GM12878 (cell line): Measurements from ENCODE around the gene DSG2. TPM values are rescaled to one million over a fixed set of nuclear protein-coding genes. Genes with fewer than 3 reads are reported as not detected.

ENCODE experiments used
- ATAC-seq: fragments of 200-7000 bp; cut with Tn5 transposase; 3 replicates; pipeline ENCODE4 v1.9.1; 2020; ENCODE audit warnings: mild to moderate bottlenecking, moderate library complexity
- BruUV-seq: library from RNA; stranded (reverse); fragments of 400-500 nt; replicated peaks from 2 replicates; lab custom pipeline; 2021; lab: Mats Ljungman, UMichigan
- CTCF ChIA-PET: fragments of 300-600 bp; sonication (Branson Sonifier 250); formaldehyde crosslinking; extraction: SDS; loops from one replicate; lab custom pipeline; 2021; ENCODE audit warnings: inconsistent platforms; lab: Yijun Ruan, JAX
- POLR2A ChIA-PET: fragments of 350-600 bp; formaldehyde crosslinking; extraction: SDS; loops from one replicate; lab custom pipeline; 2021; ENCODE audit warnings: inconsistent platforms; lab: Charles Lee
- RAD21 ChIA-PET: fragments of 300-600 bp; sonication (Branson Sonifier 250); formaldehyde crosslinking; loops from one replicate; lab custom pipeline; 2023; ENCODE audit warnings: antibody characterized with exemption; ENCODE audit not compliant: unreplicated experiment; lab: Charles Lee
- SMC1A ChIA-PET: fragments of 300-600 bp; sonication (Branson Sonifier 250); formaldehyde crosslinking; loops from one replicate; lab custom pipeline; 2023; ENCODE audit not compliant: unreplicated experiment, uncharacterized antibody; lab: Charles Lee
- DNase-seq: peaks from one replicate; pipeline ENCODE4 v3.0.0-alpha.2; 2011; ENCODE audit warnings: low read depth, low spot score
- FAIRE-seq: peaks from 3 replicates; lab custom pipeline; 2011; peaks lifted over from hg19 to GRCh38; lab: Jason Lieb, UNC
- H2AFZ ChIP-seq: 2 replicates; pipeline ENCODE4 v1.6.0; 2011; ENCODE audit warnings: low read depth, low read length, control low read depth; ENCODE audit not compliant: control insufficient read depth
- H3K27ac ChIP-seq: 2 replicates; pipeline ENCODE4 v1.5.1; 2011; ENCODE audit warnings: control low read depth; ENCODE audit not compliant: control insufficient read depth, insufficient read depth
- H3K27me3 ChIP-seq, 2 experiments: replicated peaks in 1 of 2; 2 replicates each; pipeline versions ENCODE4 v1.6.0 to v1.6.1; 2011; ENCODE audit warnings: low read length in 1 of 2; ENCODE audit not compliant: control insufficient read depth in 2 of 2, insufficient read depth in 2 of 2
- H3K36me3 ChIP-seq, 2 experiments: 2 replicates each; pipeline ENCODE4 v1.5.1; 2011; ENCODE audit warnings: low read length in 1 of 2; ENCODE audit not compliant: control insufficient read depth in 2 of 2, insufficient read depth in 2 of 2
- H3K4me1 ChIP-seq: 2 replicates; pipeline ENCODE4 v1.6.1; 2011; ENCODE audit warnings: mild to moderate bottlenecking, low read length, moderate library complexity, mixed read lengths; ENCODE audit not compliant: control insufficient read depth, insufficient read depth
- H3K4me2 ChIP-seq: 2 replicates; pipeline ENCODE4 v1.6.0; 2011; ENCODE audit warnings: control low read depth; ENCODE audit not compliant: control insufficient read depth, insufficient read depth
- H3K4me3 ChIP-seq: fragments of 200-600 bp; sonication (generic); 2 replicates; pipeline ENCODE4 v1.5.1; 2016
- H3K79me2 ChIP-seq: 2 replicates; pipeline ENCODE4 v1.6.0; 2011; ENCODE audit warnings: low read length; ENCODE audit not compliant: control insufficient read depth, insufficient read depth
- H3K9ac ChIP-seq: 2 replicates; pipeline ENCODE4 v1.8.0; 2011; ENCODE audit warnings: low read length, control low read depth, mixed read lengths; ENCODE audit not compliant: control insufficient read depth, insufficient read depth
- H3K9me3 ChIP-seq: replicated peaks from 3 replicates; pipeline ENCODE4 v1.5.1; 2011; ENCODE audit warnings: mild to moderate bottlenecking, low read length; ENCODE audit not compliant: control insufficient read depth, insufficient read depth
- H4K20me1 ChIP-seq: 2 replicates; pipeline ENCODE4 v1.6.0; 2011; ENCODE audit not compliant: control insufficient read depth, insufficient read depth
- CBFB ChIP-seq: IDR thresholded peaks from 2 replicates; pipeline ENCODE4 v1.6.1; 2016; ENCODE audit warnings: antibody characterized with exemption, low read depth
- CEBPZ ChIP-seq: fragments of 150-350 bp; IDR thresholded peaks from 2 replicates; pipeline ENCODE4 v1.6.1; 2016; ENCODE audit warnings: low read depth, low read length
- FOXK2 ChIP-seq: fragments of 450-650 bp; IDR thresholded peaks from 2 replicates; pipeline ENCODE4 v1.6.1; 2017; ENCODE audit warnings: mild to moderate bottlenecking, moderate library complexity
- HDAC6 ChIP-seq: fragments of 200-600 bp; sonication (generic); IDR thresholded peaks from one replicate; pipeline ENCODE4 v1.8.0; 2017; ENCODE audit warnings: antibody characterized with exemption; ENCODE audit not compliant: unreplicated experiment
- IRF5 ChIP-seq: fragments of 450-650 bp; IDR thresholded peaks from 2 replicates; pipeline ENCODE4 v1.6.1; 2017; ENCODE audit warnings: borderline replicate concordance
- MAX ChIP-seq: IDR thresholded peaks from 2 replicates; pipeline ENCODE4 v1.6.1; 2012; ENCODE audit warnings: low read depth, low read length, improper control_type of control experiment
- NFYB ChIP-seq: IDR thresholded peaks from 2 replicates; pipeline ENCODE4 v1.6.1; 2011; ENCODE audit warnings: low read depth, mild to moderate bottlenecking, low read length, improper control_type of control experiment, moderate library complexity; ENCODE audit not compliant: insufficient read depth
- SIX5 ChIP-seq: IDR thresholded peaks from 2 replicates; pipeline ENCODE4 v1.6.1; 2011; ENCODE audit warnings: mild to moderate bottlenecking, low read depth, low read length, moderate library complexity; ENCODE audit not compliant: severe bottlenecking
- SKIL ChIP-seq: fragments of 450-650 bp; IDR thresholded peaks from 2 replicates; pipeline ENCODE4 v1.6.1; 2017; ENCODE audit warnings: mild to moderate bottlenecking, low read depth, inconsistent platforms; ENCODE audit not compliant: poor library complexity, severe bottlenecking
- SMAD5 ChIP-seq: IDR thresholded peaks from 2 replicates; pipeline ENCODE4 v1.6.1; 2016; ENCODE audit warnings: antibody characterized with exemption, low read depth
- SREBF1 ChIP-seq: IDR thresholded peaks from 2 replicates; pipeline ENCODE4 v1.6.1; 2012; ENCODE audit warnings: mild to moderate bottlenecking, low read length
- STAT3 ChIP-seq: IDR thresholded peaks from 2 replicates; pipeline ENCODE4 v1.6.1; 2011; ENCODE audit warnings: low read depth, low read length, improper control_type of control experiment
- TCF7 ChIP-seq: IDR thresholded peaks from 2 replicates; pipeline ENCODE4 v1.6.1; 2014; ENCODE audit warnings: antibody characterized with exemption, borderline replicate concordance
- ZBED1 ChIP-seq: IDR thresholded peaks from 2 replicates; pipeline ENCODE4 v1.6.1; 2016; ENCODE audit warnings: borderline replicate concordance
- WGBS: methylation state at CpG from one replicate; pipeline ENCODE4 v1.1.6; 2016; ENCODE audit warnings: low lambda C conversion rate; ENCODE audit not compliant: insufficient replicate concordance, insufficient coverage; ENCODE audit errors: missing lambda C conversion rate; 5-methylcytosine and 5-hydroxymethylcytosine counted together
- in situ Hi-C: fragments of 300-500 bp; cut with MboI; formaldehyde crosslinking; loops from 9 replicates; pipeline ENCODE4 v1.14.3; 2018; ENCODE audit warnings: mixed read lengths
- intact Hi-C: fragments of 100-400 bp; cut with micrococcal nuclease; formaldehyde crosslinking; loops from one replicate; pipeline ENCODE4 v1.14.2; 2022; ENCODE audit not compliant: unreplicated experiment
- polyA plus RNA-seq, 11 experiments: library from polyadenylated mRNA; depleted of rRNA in 4 of 11; unstranded in 6 of 11; stranded (reverse) in 5 of 11; fragments of >200 nt; fragmentation: Nextera tagmentation in 4 of 11; fragmentation: Illumina TruSeq in 1 of 11; extraction: Ambion mirVana in 4 of 11; extraction: Trizol in 1 of 11; gene quantifications; 1 replicate in 1 of 11; 2 replicates in 10 of 11; pipeline versions ENCODE4 v1.2.1 to v1.2.3, GENCODE V29; 2011 to 2016; ENCODE audit warnings: inconsistent platforms in 2 of 11, missing spikeins in 2 of 11, low read depth in 1 of 11
- total RNA-seq, 4 experiments: library from RNA; depleted of rRNA in 3 of 4; stranded (reverse); fragments of >200 nt in 3 of 4; fragmentation: Illumina TruSeq in 1 of 4; extraction: Trizol in 1 of 4; gene quantifications; 2 replicates each; pipeline versions ENCODE4 v1.2.1 to v1.2.3, GENCODE V29; 2013 to 2021

The DSG2 gene
- total and polyA plus RNA-seq, 10 of the 15 experiments (the other 5 are each of a cell fraction or from before 2014, with no cell fraction given): 11.7 to 46.2 (median 28.0) TPM

- CTCF ChIA-PET: interaction anchor here (1.0 to 2.3 kb wide), 3 partner anchors 32 to 145 kb away, joined by 3 to 14 read pairs (median 4); no protein-coding TSS in a partner anchor
- Histone ChIP-seq H4K20me1 (no peaks in the 10 kb centered on the region), H3K36me3 (no peaks in the 10 kb centered on the region), H3K27ac (no peak overlapping the region), H3K27me3 (no peaks in the 10 kb centered on the region), H3K4me3 (no peak overlapping the region), H3K79me2 (no peaks in the 10 kb centered on the region), H2AFZ (no peak overlapping the region), H3K4me2 (no peak overlapping the region), H3K9ac (no peak overlapping the region), H3K9me3 (no peaks in the 10 kb centered on the region), H3K4me1 (peaks cover 6% of the 10 kb centered on the region)
- POLR2A ChIA-PET: no interaction called here
- no TSS peak for BruUV-seq
- TF ChIP-seq HDAC6: no peak
- no peak for TF ChIP-seq CBFB
- no peak for TF ChIP-seq MAX
- no peak for TF ChIP-seq SKIL
- no peak for TF ChIP-seq SREBF1
- TF ChIP-seq SIX5: no peak
- TF ChIP-seq TCF7: no peak
- no peak for TF ChIP-seq FOXK2
- TF ChIP-seq CEBPZ: no peak
- TF ChIP-seq NFYB: no peak
- TF ChIP-seq SMAD5: no peak
- no peak for TF ChIP-seq IRF5
- no peak for TF ChIP-seq STAT3
- TF ChIP-seq ZBED1: no peak
- FAIRE-seq: no peak
- no peak for ATAC-seq
- in situ Hi-C loops: no loop called here
- intact Hi-C loops: no loop called here
- no peak for DNase-seq
- RAD21 ChIA-PET: no interaction called here
- SMC1A ChIA-PET: interaction anchor here (1.1 to 1.8 kb wide), 2 partner anchors 8 to 17 kb away, joined by 4 to 6 read pairs; no protein-coding TSS in a partner anchor
- WGBS: 64% methylated on average over 4 of the region's 4 CpGs
Observed at GRCh38 chr18:31578126-31578525, 80.1 kb downstream of the DSG2 start.
